Keratinocyte (primary cell): ENCODE results near the gene SRP14.
"Not testable (repeated sequence)": the region's sequence is repeated elsewhere in the genome, so short reads cannot be mapped to it uniquely, and the experiment has no call there.

Source experiments
- EZH2 ChIP-seq: IDR thresholded peaks from one replicate; pipeline ENCODE4 v1.6.1; 2012; ENCODE audit warnings: inconsistent platforms, mild to moderate bottlenecking, low read length, moderate library complexity
- TF ChIP-seq, protein P1 (sequence below), 3 experiments: IDR thresholded peaks in 1 of 3; conservative IDR thresholded peaks in 1 of 3; optimal IDR thresholded peaks in 1 of 3; 2 replicates in 2 of 3; 3 replicates in 1 of 3; pipeline versions ENCODE3 to v1.5.1; 2011; ENCODE audit warnings: low read length in 3 of 3, mild to moderate bottlenecking in 3 of 3, moderate library complexity in 2 of 3, control low read depth in 1 of 3, inconsistent platforms in 1 of 3; ENCODE audit not compliant: insufficient read depth in 2 of 3; ENCODE audit errors: extremely low read depth in 1 of 3

DNA sequence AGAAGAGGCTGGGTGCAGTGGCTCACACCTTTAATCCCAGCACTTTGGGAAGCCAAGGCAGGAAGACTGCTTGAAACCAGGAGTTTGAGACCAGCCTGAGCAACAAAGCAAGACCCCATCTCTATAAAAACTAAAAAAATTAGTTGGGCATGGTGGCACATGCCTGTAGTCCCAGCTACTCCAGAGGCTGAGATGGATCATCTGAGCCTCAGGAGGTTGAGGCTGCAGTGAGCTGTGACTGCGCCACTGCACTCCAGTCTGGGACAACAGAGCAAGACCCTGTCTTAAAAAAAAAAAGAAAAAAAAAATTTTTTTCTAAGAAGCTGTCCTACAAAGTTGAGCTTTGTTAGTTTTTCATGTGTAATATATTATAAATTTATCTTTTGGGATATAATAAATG lies 3.8 kb downstream of the SRP14 start:
- TF ChIP-seq EZH2, result not testable (repeated sequence)
- TF ChIP-seq, protein P1, sequence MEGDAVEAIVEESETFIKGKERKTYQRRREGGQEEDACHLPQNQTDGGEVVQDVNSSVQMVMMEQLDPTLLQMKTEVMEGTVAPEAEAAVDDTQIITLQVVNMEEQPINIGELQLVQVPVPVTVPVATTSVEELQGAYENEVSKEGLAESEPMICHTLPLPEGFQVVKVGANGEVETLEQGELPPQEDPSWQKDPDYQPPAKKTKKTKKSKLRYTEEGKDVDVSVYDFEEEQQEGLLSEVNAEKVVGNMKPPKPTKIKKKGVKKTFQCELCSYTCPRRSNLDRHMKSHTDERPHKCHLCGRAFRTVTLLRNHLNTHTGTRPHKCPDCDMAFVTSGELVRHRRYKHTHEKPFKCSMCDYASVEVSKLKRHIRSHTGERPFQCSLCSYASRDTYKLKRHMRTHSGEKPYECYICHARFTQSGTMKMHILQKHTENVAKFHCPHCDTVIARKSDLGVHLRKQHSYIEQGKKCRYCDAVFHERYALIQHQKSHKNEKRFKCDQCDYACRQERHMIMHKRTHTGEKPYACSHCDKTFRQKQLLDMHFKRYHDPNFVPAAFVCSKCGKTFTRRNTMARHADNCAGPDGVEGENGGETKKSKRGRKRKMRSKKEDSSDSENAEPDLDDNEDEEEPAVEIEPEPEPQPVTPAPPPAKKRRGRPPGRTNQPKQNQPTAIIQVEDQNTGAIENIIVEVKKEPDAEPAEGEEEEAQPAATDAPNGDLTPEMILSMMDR (optimal IDR thresholded peaks at IDR 0.05 in 1 of 3, IDR thresholded peaks at IDR 0.05 in 1 of 3, conservative IDR thresholded peaks at IDR 0.05 in 1 of 3; ENCODE audit: extremely low read depth in 1 of 3, insufficient read depth in 2 of 3, low read length in 3 of 3), result not testable (repeated sequence)
